GDM1 (cell line): ENCODE measurements around the gene RASSF8.
"Not testable (repeated sequence)": the region's sequence is repeated elsewhere in the genome, so short reads cannot be mapped to it uniquely, and the experiment has no call there.

Experiments used
- DNase-seq: peaks from one replicate; lab custom pipeline; 2025; lab: John Stamatoyannopoulos, UW

RASSF8 gene

GRCh38 chr12:26030371-26030770, 71.9 kb downstream of the RASSF8 start:
- no peak for DNase-seq

GRCh38 chr12:26031318-26031717, 72.8 kb downstream of the RASSF8 start:
- no peak for DNase-seq

GRCh38 chr12:26031827-26032226, 73.3 kb downstream of the RASSF8 start:
- DNase-seq = no peak

GRCh38 chr12:26032290-26032689, 73.8 kb downstream of the RASSF8 start:
- no peak for DNase-seq

- no peak for DNase-seq
Measured at GRCh38 chr12:26032719-26033241, 74.3 kb downstream of the RASSF8 start.

- DNase-seq = no peak
Measured at GRCh38 chr12:26034371-26035142, 76.1 kb downstream of the RASSF8 start.

GRCh38 chr12:26036877-26037276, 78.4 kb downstream of the RASSF8 start:
- DNase-seq = no peak

- no peak for DNase-seq
Measured at GRCh38 chr12:26037615-26038220, 79.2 kb downstream of the RASSF8 start.

GRCh38 chr12:26042645-26043044, 84.2 kb downstream of the RASSF8 start:
- no peak for DNase-seq

- DNase-seq = no peak
Measured at GRCh38 chr12:26043135-26044006, 84.9 kb downstream of the RASSF8 start.

- no peak for DNase-seq
Measured at GRCh38 chr12:26044007-26044394, 85.5 kb downstream of the RASSF8 start.

GRCh38 chr12:26044592-26044991, 86.1 kb downstream of the RASSF8 start:
- DNase-seq = no peak

GRCh38 chr12:26046203-26046602, 87.7 kb downstream of the RASSF8 start:
- DNase-seq = no peak

- no peak for DNase-seq
Measured at GRCh38 chr12:26046906-26047305, 88.4 kb downstream of the RASSF8 start.

- no peak for DNase-seq
Measured at GRCh38 chr12:26047401-26048226, 89.1 kb downstream of the RASSF8 start.

- DNase-seq = no peak
Measured at GRCh38 chr12:26052652-26053051, 94.2 kb downstream of the RASSF8 start.

- DNase-seq = no peak
Measured at GRCh38 chr12:26054383-26054782, 95.9 kb downstream of the RASSF8 start.

GRCh38 chr12:26055087-26055486, 96.6 kb downstream of the RASSF8 start:
- no peak for DNase-seq

GRCh38 chr12:26056335-26056734, 97.9 kb downstream of the RASSF8 start:
- no peak for DNase-seq

GRCh38 chr12:26057271-26057670, 98.8 kb downstream of the RASSF8 start:
- DNase-seq = not testable (repeated sequence)

- DNase-seq = no peak
Measured at GRCh38 chr12:26058308-26058707, 99.8 kb downstream of the RASSF8 start.

GRCh38 chr12:26058818-26059217, 100.3 kb downstream of the RASSF8 start:
- no peak for DNase-seq
